Measurements from ENCODE around the gene MYL10.

- TF ChIP-seq CTCF (conservative IDR thresholded peaks at IDR 0.05; ENCODE audit: low read length), result no peak
- no peak for TF ChIP-seq EZH2phosphoT487 (IDR thresholded peaks at IDR 0.05; ENCODE audit: borderline replicate concordance, low read depth, low read length)
Observed at GRCh38 chr7:101666741-101667140, 37.6 kb upstream of the MYL10 start.
